ENCODE data around the gene MAPKAP1.

Gene MAPKAP1

GRCh38 chr9:125433461-125434011 lies 273.5 kb downstream of the MAPKAP1 start:
- Histone ChIP-seq H3K4me3 (ENCODE audit: low read length) (no peak overlapping the region), H3K9ac (ENCODE audit: low read length) (no peak overlapping the region), H3K27ac (ENCODE audit: low read depth, low read length) (no peak overlapping the region), H3K36me3 (ENCODE audit: control insufficient read depth, insufficient read depth, low read length) (no peaks in the 10 kb centered on the region), H3K4me1 (ENCODE audit: control insufficient read depth, insufficient read depth, low read length) (no peaks in the 10 kb centered on the region), H3K27me3 (ENCODE audit: control insufficient read depth, insufficient read depth, low read length) (no peaks in the 10 kb centered on the region)

GRCh38 chr9:125432715-125433385 lies 274.2 kb downstream of the MAPKAP1 start:
- H3K27me3 ChIP-seq (ENCODE audit: control insufficient read depth, insufficient read depth, low read length): no peaks in the 10 kb centered on the region
- H3K4me3 ChIP-seq (ENCODE audit: low read length): no peak overlapping the region
- no peak overlapping the region for H3K9ac ChIP-seq (ENCODE audit: low read length)
- H3K4me1 ChIP-seq (ENCODE audit: control insufficient read depth, insufficient read depth, low read length): no peaks in the 10 kb centered on the region
- no peaks in the 10 kb centered on the region for H3K36me3 ChIP-seq (ENCODE audit: control insufficient read depth, insufficient read depth, low read length)
- no peak overlapping the region for H3K27ac ChIP-seq (ENCODE audit: low read depth, low read length)

GRCh38 chr9:125431741-125432271 lies 275.2 kb downstream of the MAPKAP1 start:
- Histone ChIP-seq H3K36me3 (ENCODE audit: control insufficient read depth, insufficient read depth, low read length) (no peaks in the 10 kb centered on the region), H3K4me3 (ENCODE audit: low read length) (no peak overlapping the region), H3K27me3 (ENCODE audit: control insufficient read depth, insufficient read depth, low read length) (no peaks in the 10 kb centered on the region), H3K9ac (ENCODE audit: low read length) (no peak overlapping the region), H3K27ac (ENCODE audit: low read depth, low read length) (no peak overlapping the region), H3K4me1 (ENCODE audit: control insufficient read depth, insufficient read depth, low read length) (no peaks in the 10 kb centered on the region)

GRCh38 chr9:125431012-125431305 lies 276.0 kb downstream of the MAPKAP1 start:
- Histone ChIP-seq H3K27me3 (ENCODE audit: control insufficient read depth, insufficient read depth, low read length) (no peaks in the 10 kb centered on the region), H3K36me3 (ENCODE audit: control insufficient read depth, insufficient read depth, low read length) (no peaks in the 10 kb centered on the region), H3K27ac (ENCODE audit: low read depth, low read length) (no peak overlapping the region), H3K9ac (ENCODE audit: low read length) (no peak overlapping the region), H3K4me3 (ENCODE audit: low read length) (no peak overlapping the region), H3K4me1 (ENCODE audit: control insufficient read depth, insufficient read depth, low read length) (peaks cover 3% of the 10 kb centered on the region)

- peaks cover 3% of the 10 kb centered on the region for H3K4me1 ChIP-seq (ENCODE audit: control insufficient read depth, insufficient read depth, low read length)
- H3K36me3 ChIP-seq (ENCODE audit: control insufficient read depth, insufficient read depth, low read length): no peaks in the 10 kb centered on the region
- no peak overlapping the region for H3K27ac ChIP-seq (ENCODE audit: low read depth, low read length)
- H3K4me3 ChIP-seq (ENCODE audit: low read length): no peak overlapping the region
- H3K27me3 ChIP-seq (ENCODE audit: control insufficient read depth, insufficient read depth, low read length): no peaks in the 10 kb centered on the region
- no peak overlapping the region for H3K9ac ChIP-seq (ENCODE audit: low read length)
These were observed 276.6 kb downstream of the MAPKAP1 start for GRCh38 chr9:125430161-125431011.

GRCh38 chr9:125429476-125430160 lies 277.4 kb downstream of the MAPKAP1 start:
- Histone ChIP-seq H3K4me3 (ENCODE audit: low read length) (no peak overlapping the region), H3K27ac (ENCODE audit: low read depth, low read length) (no peak overlapping the region), H3K27me3 (ENCODE audit: control insufficient read depth, insufficient read depth, low read length) (no peaks in the 10 kb centered on the region), H3K4me1 (ENCODE audit: control insufficient read depth, insufficient read depth, low read length) (peaks cover 3% of the 10 kb centered on the region), H3K9ac (ENCODE audit: low read length) (no peak overlapping the region), H3K36me3 (ENCODE audit: control insufficient read depth, insufficient read depth, low read length) (no peaks in the 10 kb centered on the region)

- H3K36me3 ChIP-seq (ENCODE audit: control insufficient read depth, insufficient read depth, low read length): no peaks in the 10 kb centered on the region
- H3K4me3 ChIP-seq (ENCODE audit: low read length): no peak overlapping the region
- no peaks in the 10 kb centered on the region for H3K27me3 ChIP-seq (ENCODE audit: control insufficient read depth, insufficient read depth, low read length)
- H3K27ac ChIP-seq (ENCODE audit: low read depth, low read length): no peak overlapping the region
- peaks cover 3% of the 10 kb centered on the region for H3K4me1 ChIP-seq (ENCODE audit: control insufficient read depth, insufficient read depth, low read length)
- no peak overlapping the region for H3K9ac ChIP-seq (ENCODE audit: low read length)
These were observed 278.0 kb downstream of the MAPKAP1 start for GRCh38 chr9:125428902-125429467.

- Histone ChIP-seq H3K27ac (ENCODE audit: low read depth, low read length) (no peak overlapping the region), H3K9ac (ENCODE audit: low read length) (no peak overlapping the region), H3K4me3 (ENCODE audit: low read length) (no peak overlapping the region), H3K4me1 (ENCODE audit: control insufficient read depth, insufficient read depth, low read length) (peaks cover 3% of the 10 kb centered on the region), H3K36me3 (ENCODE audit: control insufficient read depth, insufficient read depth, low read length) (no peaks in the 10 kb centered on the region), H3K27me3 (ENCODE audit: control insufficient read depth, insufficient read depth, low read length) (no peaks in the 10 kb centered on the region)
These were observed 278.7 kb downstream of the MAPKAP1 start for GRCh38 chr9:125428060-125428901.

- Histone ChIP-seq H3K36me3 (ENCODE audit: control insufficient read depth, insufficient read depth, low read length) (no peaks in the 10 kb centered on the region), H3K4me3 (ENCODE audit: low read length) (no peak overlapping the region), H3K4me1 (ENCODE audit: control insufficient read depth, insufficient read depth, low read length) (peaks cover 3% of the 10 kb centered on the region), H3K9ac (ENCODE audit: low read length) (no peak overlapping the region), H3K27me3 (ENCODE audit: control insufficient read depth, insufficient read depth, low read length) (no peaks in the 10 kb centered on the region), H3K27ac (ENCODE audit: low read depth, low read length) (no peak overlapping the region)
These were observed 279.5 kb downstream of the MAPKAP1 start for GRCh38 chr9:125427556-125427955.

- H3K9ac ChIP-seq (ENCODE audit: low read length): no peak overlapping the region
- no peak overlapping the region for H3K27ac ChIP-seq (ENCODE audit: low read depth, low read length)
- H3K27me3 ChIP-seq (ENCODE audit: control insufficient read depth, insufficient read depth, low read length): no peaks in the 10 kb centered on the region
- H3K4me3 ChIP-seq (ENCODE audit: low read length): no peak overlapping the region
- no peaks in the 10 kb centered on the region for H3K36me3 ChIP-seq (ENCODE audit: control insufficient read depth, insufficient read depth, low read length)
- peaks cover 3% of the 10 kb centered on the region for H3K4me1 ChIP-seq (ENCODE audit: control insufficient read depth, insufficient read depth, low read length)
These were observed 280.1 kb downstream of the MAPKAP1 start for GRCh38 chr9:125426926-125427325.

GRCh38 chr9:125425901-125426515 lies 281.0 kb downstream of the MAPKAP1 start:
- Histone ChIP-seq H3K36me3 (ENCODE audit: control insufficient read depth, insufficient read depth, low read length) (no peaks in the 10 kb centered on the region), H3K27ac (ENCODE audit: low read depth, low read length) (no peak overlapping the region), H3K27me3 (ENCODE audit: control insufficient read depth, insufficient read depth, low read length) (no peaks in the 10 kb centered on the region)

More at GRCh38 chr9:125425901-125426515, 281.0 kb downstream of the MAPKAP1 start:
- Histone ChIP-seq H3K4me1 (ENCODE audit: control insufficient read depth, insufficient read depth, low read length) (peaks cover 3% of the 10 kb centered on the region), H3K4me3 (ENCODE audit: low read length) (no peak overlapping the region), H3K9ac (ENCODE audit: low read length) (no peak overlapping the region)
